T-helper 2 cell treated with Interferon-gamma antibody and Interleukin-4, amounts not matched to agents 100 ng/mL and 5 ng/mL, for 36 hours (primary cell): ENCODE measurements around the gene CACNG4. TPM values are rescaled to one million over a fixed set of nuclear protein-coding genes. Genes with fewer than 3 reads are reported as not detected.

Source experiments
- intact Hi-C: fragments of 100-400 bp; cut with micrococcal nuclease; formaldehyde crosslinking; loops from one replicate; pipeline ENCODE4 v1.15.1; 2023
- total RNA-seq: library from RNA; stranded (reverse); gene quantifications from 2 replicates; pipeline ENCODE4 v1.2.3, GENCODE V29; 2022

Gene CACNG4
- total RNA-seq, result not detected in 2 replicates

DNA sequence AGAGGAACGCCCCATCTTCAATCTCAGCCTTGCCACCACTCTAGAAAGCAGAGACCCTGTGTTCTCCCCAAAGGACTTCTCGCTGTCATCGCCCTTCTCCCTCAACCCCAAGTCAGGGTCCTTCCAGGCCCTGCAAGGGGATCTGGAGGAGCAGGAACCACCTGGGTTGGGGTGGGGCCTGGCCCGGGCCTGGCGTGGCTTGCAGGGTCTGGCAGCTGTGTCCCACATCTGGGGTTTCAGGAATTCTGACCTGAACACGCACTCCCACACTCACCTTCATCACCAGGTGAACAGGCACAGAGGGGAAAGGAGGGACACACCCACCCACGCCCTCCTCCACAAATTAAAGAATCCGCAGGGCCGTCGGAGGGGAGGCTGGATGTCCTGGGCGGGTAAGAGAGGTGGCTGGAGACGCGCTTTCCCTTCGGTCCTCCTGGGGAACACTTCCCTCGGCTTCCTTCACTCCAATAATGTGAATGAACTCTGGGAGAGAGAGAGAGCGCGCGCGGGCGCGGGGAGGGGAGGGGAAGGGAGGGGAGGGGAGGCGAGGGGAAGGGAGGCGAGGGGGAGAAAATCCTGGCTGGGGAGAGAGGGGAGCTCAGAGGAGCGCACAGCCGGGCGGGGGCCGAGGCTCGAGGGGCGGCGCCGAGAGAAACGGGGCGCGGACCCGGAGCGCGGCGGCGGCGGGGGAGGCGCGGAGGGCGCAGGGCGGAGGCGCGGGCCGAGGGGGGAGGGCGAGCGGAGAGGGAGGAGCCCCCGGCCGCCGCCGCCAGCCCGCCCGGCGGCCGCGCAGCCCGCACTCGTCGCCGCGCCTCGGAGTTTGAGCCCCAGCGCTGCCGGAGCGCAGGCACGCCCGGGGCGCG, at the start of gene CACNG4:
Gene CACNG4, plus strand, starts transcription at position 799 of the 863 bp plus-strand sequence. CDS start 205 bp downstream, outside the sequence.
- intact Hi-C loops, result no loop called here

- intact Hi-C loops, result no loop called here
These were observed 49.3 kb upstream of the CACNG4 start for GRCh38 chr17:66915204-66915611.

GRCh38 chr17:66915792-66916191, 48.7 kb upstream of the CACNG4 start:
- intact Hi-C loops, result no loop called here

DNA sequence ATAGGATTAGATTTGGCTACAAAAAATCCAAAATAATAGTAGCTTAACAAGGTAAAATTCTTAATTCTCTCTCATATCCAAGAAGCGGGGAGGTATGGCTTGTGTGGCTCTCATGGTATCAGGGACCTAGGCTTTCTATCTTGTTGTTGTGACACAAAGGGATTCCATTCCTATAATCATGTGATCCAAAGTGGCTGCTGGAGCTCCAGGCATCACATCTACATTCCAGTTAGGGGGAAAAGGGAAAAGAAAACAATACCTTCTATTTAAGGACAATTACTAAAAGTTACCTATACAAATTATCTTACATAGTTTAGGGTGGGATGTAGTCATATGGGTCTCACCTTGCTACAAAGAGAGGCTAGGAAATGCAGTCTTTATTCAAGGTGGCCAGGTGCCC, 47.6 kb upstream of the CACNG4 start:
- intact Hi-C loops, result no loop called here

DNA sequence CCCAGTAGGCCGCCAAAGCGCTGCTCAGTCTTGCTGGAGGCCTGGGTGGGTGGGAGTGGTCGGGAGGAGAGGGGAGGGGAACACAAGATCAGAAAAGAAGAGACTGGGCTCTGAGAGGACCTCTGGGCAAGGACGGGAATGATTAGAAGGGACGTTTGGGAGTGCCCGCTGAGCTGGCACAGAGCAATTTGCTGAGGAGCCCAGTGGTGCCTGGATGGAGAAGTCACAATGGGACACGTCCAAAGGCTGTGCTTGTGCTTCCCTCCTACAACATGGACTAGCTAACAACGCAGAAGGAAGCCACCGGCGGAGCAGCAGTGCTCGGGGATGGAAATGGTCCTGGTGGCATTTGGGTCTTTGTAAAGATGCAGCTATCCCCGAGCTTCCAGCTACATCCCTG, 45.6 kb upstream of the CACNG4 start:
- intact Hi-C loops, result no loop called here

DNA sequence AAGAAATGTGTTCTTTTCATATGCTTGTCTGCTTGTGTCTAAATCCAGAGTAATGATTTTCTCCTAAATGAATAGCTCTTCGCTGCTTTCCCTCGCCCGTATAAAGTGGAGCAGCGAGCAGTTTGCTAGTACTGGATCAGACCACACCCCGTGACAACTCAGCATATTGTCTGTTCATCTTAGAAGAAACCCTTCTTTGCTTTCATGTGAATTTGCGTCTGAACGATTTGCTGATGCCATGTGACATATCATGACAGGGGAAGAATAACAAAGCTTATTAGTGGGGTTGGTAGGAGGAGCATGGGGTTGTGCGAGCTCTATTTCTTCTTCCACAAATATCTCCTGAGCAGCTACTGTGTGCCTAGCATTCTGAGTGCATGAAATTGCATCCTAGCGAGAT, 44.1 kb upstream of the CACNG4 start:
- intact Hi-C loops, result no loop called here

- intact Hi-C loops, result no loop called here
These were observed 43.6 kb upstream of the CACNG4 start for GRCh38 chr17:66920950-66921349.

DNA sequence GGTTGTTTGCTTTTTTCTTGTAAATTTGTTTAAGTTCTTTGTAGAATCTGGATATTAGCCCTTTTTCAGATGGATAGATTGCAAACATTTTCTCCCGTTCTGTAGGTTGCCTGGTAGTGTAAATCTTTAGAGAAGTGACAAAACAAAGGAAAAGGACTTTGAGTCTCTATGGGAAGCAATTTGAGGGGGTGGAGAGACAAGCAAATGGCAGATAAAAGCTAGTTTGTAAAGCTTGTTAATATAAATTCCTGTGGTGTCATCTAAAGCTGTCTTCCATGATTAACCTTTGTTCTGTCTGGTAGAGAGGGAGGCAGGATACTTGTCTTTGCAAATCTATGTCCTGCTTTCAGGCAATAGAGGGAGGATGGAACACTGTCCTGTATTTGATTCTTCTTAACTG, 40.6 kb upstream of the CACNG4 start:
- intact Hi-C loops, result no loop called here

DNA sequence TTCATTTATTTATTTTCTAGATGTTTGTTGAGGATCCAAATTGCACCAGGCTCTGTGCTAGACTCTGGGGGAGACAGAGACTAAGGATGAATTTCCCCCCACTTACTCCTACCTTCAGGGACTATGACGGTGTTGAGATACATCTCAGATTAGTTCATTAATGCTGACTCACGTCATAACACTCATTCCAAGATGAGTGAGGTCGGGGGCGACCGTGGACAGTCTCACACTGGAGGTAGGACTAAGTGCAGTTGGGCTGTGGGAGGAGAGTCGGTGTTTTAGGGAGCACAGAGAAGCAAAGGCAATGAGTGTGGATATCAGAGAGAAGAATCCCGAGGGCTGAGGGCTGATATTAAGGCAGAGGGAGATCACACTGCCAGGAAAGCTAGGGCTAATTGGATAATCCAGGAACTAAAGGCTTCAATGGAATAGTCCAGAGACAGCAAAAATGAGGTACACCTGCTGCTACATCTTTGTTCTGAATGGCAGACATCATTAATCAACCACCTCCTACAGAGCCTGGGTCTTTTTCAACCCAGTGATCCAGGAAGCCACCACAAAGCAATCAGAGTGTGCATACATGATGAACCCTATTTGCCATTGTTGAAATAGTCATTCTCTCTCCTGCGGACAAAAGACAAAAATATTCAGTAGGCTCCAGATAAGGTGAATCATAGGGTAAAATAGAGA, 38.6 kb upstream of the CACNG4 start:
- intact Hi-C loops, result no loop called here

- intact Hi-C loops, result no loop called here
These were observed 35.6 kb upstream of the CACNG4 start for GRCh38 chr17:66928949-66929348.

- intact Hi-C loops, result no loop called here
These were observed 34.9 kb upstream of the CACNG4 start for GRCh38 chr17:66929591-66929990.

DNA sequence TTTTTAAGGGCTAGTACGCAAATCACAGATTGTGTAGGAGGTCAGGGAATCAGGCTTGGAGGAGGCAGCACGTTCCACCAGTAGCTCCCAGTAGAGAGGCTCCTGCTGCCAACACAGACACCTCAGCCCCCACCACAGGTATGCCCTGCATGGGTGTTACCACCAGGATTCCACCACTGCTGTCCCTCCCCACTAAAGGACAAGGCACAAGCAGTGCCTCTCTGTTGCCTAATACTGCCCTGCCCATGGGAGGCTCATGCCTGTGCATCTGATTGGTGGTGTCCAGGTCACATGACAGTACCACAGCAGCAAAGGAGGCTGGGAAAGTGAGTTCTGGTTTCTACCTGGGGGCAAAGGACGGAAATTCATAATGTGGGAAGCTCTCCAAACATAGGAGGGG, 33.6 kb upstream of the CACNG4 start:
- intact Hi-C loops, result no loop called here

DNA sequence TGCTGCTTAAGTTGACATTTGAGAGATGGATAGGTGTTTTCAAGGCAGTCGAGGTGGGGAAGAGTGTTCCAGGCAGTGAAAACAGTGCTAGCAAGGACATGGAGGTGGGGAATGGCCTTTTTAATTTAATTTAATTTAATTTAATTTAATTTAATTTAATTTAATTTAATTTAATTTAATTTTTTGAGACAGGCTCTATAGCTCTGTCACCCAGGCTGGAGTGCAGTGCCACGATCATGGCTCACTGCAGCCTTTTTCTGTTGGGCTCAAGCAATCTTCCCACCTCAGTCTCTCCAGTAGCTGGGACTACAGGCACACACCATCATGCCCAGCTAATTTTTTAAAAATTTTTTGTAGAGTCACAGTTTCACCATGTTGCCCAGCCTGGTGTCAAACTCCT, 32.2 kb upstream of the CACNG4 start:
- intact Hi-C loops, result no loop called here

- intact Hi-C loops, result no loop called here
These were observed 30.5 kb upstream of the CACNG4 start for GRCh38 chr17:66934040-66934439.

GRCh38 chr17:66935717-66936116, 28.8 kb upstream of the CACNG4 start:
- intact Hi-C loops, result no loop called here

- intact Hi-C loops, result no loop called here
These were observed 25.9 kb upstream of the CACNG4 start for GRCh38 chr17:66938656-66939055.

GRCh38 chr17:66939461-66940114, 24.9 kb upstream of the CACNG4 start:
- intact Hi-C loops, result no loop called here

GRCh38 chr17:66941249-66941648, 23.3 kb upstream of the CACNG4 start:
- intact Hi-C loops, result no loop called here

GRCh38 chr17:66941773-66942450, 22.6 kb upstream of the CACNG4 start:
- intact Hi-C loops, result no loop called here

DNA sequence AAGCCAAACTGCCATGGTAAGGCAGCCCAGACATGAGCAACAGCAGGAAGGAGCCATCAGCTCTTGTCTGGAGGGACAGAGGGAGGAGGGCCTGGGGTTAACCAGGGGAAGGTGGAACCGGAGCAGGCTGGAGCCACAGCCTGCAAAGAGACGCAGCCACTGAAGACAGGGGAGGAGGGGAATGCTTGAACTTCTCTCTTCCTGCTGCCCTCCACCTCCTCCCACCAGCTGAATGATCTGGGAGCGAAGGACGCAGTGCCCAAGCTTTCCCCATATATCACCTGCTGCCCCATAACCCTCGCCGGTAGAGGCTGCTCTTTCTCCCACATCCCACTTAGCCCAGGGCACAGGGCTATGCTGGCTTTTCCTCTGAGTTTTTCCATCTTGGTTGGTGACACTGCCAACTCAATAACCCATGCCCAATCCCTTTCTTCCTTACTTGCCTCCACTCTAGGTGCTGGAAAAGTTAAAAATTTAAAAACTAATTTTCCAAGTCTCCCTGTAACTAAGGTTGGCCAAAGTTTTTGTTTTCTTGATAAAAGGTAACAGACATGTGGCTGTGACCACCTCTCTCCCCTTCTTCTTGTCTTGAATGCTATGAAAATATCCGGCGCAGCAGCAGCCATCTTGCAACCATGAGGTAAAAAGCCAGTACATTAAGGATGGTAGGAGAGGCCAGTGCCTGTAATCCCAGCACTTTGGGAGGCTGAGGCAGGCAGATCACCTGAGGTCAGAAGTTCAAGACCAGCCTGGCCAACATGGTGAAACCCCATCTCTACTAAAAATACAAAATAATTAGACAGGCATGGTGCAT, 21.8 kb upstream of the CACNG4 start:
- intact Hi-C loops, result no loop called here

GRCh38 chr17:66943484-66943883, 21.0 kb upstream of the CACNG4 start:
- intact Hi-C loops, result no loop called here
